HG03135 (cell line): Measurements from ENCODE around the gene CERS6.

Experiments used
- ATAC-seq: cut with Tn5 transposase; IDR thresholded peaks from one replicate; pipeline ENCODE4 v1.9.1; 2021; ENCODE audit warnings: mild to moderate bottlenecking, moderate library complexity; ENCODE audit not compliant: unreplicated experiment

The CERS6 gene

DNA sequence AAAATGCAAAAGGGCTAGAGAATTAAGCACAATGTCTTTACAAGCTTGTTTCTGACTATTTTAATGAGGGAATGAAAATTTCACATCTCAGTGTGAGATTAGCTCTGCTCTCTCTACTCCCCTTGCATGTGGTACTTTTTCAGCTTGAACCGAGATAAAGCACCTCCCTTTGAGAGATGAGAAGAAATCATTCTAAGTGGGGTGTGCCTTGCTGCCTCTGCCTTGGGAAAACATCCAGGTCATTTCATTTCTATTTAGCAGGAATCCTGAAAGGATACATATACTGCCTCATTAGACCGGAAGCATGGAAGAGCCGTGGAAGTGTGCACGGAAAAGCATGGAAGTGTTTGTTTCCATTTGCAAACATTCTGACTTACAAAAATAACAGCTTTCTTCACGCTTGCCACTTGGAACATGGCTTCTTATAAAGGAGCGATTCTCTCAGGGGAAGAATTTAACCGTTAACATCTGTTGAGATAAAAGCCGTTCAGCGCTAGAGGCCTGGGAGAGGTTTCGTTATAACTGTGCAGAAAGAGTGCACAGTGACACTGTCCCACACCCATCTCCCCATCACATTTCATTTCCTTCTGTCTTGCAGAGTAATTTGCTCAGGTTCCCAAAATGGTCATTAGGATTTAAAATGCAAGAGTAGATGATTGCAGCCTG lies 363.1 kb downstream of the CERS6 start:
- ATAC-seq: no peak

DNA sequence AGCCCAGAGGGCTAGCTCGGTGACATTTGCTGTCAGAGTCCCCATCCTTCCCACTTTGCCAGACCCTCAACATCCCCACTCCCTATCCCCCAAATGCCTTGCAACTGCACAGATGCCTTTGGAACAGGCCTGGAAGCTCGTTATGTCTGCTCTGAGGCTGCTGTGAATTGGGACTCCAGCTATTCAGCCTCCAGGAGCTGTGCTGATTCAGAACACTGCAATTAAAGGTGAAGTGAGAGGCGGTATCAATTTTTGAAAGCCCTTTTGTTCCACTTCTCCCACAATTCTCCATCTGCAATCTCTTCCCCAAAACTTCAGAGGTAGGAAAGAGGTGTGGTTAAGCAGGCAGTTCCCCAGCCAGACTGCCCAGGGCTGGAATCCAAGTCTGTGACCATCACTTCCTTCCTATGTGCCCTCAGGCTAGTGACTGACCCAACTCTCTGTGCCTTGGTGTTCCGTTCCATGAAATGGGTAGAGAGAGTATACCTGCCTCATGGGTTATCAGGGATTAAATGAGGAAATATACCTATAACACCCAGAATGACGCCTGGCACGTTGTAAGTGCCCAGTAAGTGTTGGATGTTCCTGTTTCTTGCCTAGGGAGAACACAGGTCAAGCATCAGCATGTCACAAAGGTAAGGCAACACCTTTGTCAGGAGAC lies 363.9 kb downstream of the CERS6 start:
- ATAC-seq: no peak

DNA sequence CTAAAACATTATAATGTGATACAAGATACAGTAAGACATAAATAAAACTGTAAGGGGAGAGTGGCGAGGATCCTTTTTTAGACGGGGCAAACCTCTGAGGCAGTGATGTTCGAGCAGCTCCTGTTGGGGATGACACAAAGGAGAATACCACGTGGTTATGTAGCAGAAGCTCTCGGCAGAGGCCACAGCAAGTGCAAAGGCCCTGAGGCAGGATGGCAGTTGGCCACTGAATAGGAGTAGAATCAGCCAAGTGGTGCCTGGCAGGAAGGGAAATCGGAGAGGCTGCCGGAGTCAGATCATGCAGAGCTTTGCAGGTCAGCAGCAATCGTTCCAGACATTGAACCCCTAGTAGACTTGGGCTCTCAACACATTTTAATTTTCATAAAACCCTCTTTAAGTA lies 365.5 kb downstream of the CERS6 start:
- no peak for ATAC-seq

DNA sequence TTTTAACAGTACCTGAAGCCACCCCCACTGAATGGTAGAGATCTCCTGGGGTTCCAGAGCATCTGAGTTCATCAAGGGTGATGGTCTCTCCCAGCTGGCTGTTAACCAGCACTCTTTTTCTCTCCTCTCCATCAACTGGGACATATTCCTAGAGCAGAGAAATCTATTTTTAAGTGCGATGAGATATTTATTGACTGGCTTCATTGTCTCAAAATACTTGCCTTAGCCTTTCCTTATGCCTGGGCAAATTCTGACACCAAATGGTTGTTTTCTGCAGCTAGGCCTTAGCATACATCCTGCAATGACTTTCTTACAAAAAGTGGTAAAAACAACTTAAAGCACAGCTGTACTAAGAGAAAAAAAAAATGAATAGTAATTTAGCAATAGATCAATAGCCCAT lies 365.9 kb downstream of the CERS6 start:
- no peak for ATAC-seq
